IMR-90 (cell line): Measurements from ENCODE around the gene PTGES. TPM values are rescaled to one million over a fixed set of nuclear protein-coding genes. Genes with fewer than 3 reads are reported as not detected.

Source experiments
- ATAC-seq: fragments of 200-7000 bp; cut with Tn5 transposase; 2 replicates; pipeline ENCODE4 v1.9.1; 2020; ENCODE audit warnings: low read depth, mild to moderate bottlenecking, moderate library complexity
- BruUV-seq: library from RNA; stranded (reverse); fragments of 400-500 nt; replicated peaks from 2 replicates; lab custom pipeline; 2021; lab: Mats Ljungman, UMichigan
- CTCF ChIA-PET: fragments of 300-600 bp; formaldehyde crosslinking; extraction: SDS; loops from one replicate; lab custom pipeline; 2021; ENCODE audit warnings: antibody characterized with exemption; lab: Yijun Ruan, JAX
- POLR2A ChIA-PET: fragments of 300-600 bp; sonication (Branson Sonifier 250); formaldehyde crosslinking; loops from one replicate; lab custom pipeline; 2022; ENCODE audit warnings: antibody characterized with exemption; ENCODE audit not compliant: unreplicated experiment; lab: Charles Lee
- DNase-seq: peaks from one replicate; pipeline ENCODE4 v3.0.0; 2013
- H2AFZ ChIP-seq: replicated peaks from 2 replicates; pipeline ENCODE3; 2013; ENCODE audit warnings: low read length, mild to moderate bottlenecking; ENCODE audit not compliant: poor library complexity
- H2AK5ac ChIP-seq: 2 replicates; pipeline ENCODE4 v1.6.1; 2013; ENCODE audit warnings: low read depth, low read length, inconsistent platforms
- H2AK9ac ChIP-seq: replicated peaks from 2 replicates; pipeline ENCODE3; 2013; ENCODE audit warnings: mild to moderate bottlenecking, low read depth, low read length, moderate library complexity; ENCODE audit not compliant: poor library complexity
- H2BK120ac ChIP-seq: 2 replicates; pipeline ENCODE4 v1.6.1; 2013; ENCODE audit warnings: low read depth, low read length, inconsistent platforms
- H2BK15ac ChIP-seq: 3 replicates; pipeline ENCODE4 v1.6.1; 2013; ENCODE audit warnings: low read depth, low read length, inconsistent platforms
- H2BK20ac ChIP-seq: 2 replicates; pipeline ENCODE4 v1.6.1; 2013; ENCODE audit warnings: low read depth, mild to moderate bottlenecking, inconsistent platforms, low read length, moderate library complexity
- H2BK5ac ChIP-seq: 2 replicates; pipeline ENCODE4 v1.6.1; 2013; ENCODE audit warnings: mild to moderate bottlenecking, low read depth, low read length, inconsistent platforms; ENCODE audit not compliant: poor library complexity, severe bottlenecking
- H3K14ac ChIP-seq: replicated peaks from 2 replicates; pipeline ENCODE4 v1.6.1; 2013; ENCODE audit warnings: low read depth, low read length, inconsistent platforms
- H3K18ac ChIP-seq: 2 replicates; pipeline ENCODE4 v1.6.1; 2013; ENCODE audit warnings: low read depth, low read length, control low read depth
- H3K23ac ChIP-seq: 2 replicates; pipeline ENCODE4 v1.6.1; 2013; ENCODE audit warnings: low read depth, low read length, inconsistent platforms
- H3K27ac ChIP-seq: 2 replicates; pipeline ENCODE4 v1.5.1; 2013; ENCODE audit warnings: mild to moderate bottlenecking, control low read depth, low read length; ENCODE audit not compliant: insufficient read depth
- H3K27me3 ChIP-seq: 2 replicates; pipeline ENCODE4 v1.6.1; 2013; ENCODE audit warnings: low read length; ENCODE audit not compliant: control insufficient read depth, insufficient read depth
- H3K36me3 ChIP-seq: 2 replicates; pipeline ENCODE4 v1.6.1; 2013; ENCODE audit warnings: low read length, mixed read lengths; ENCODE audit not compliant: control insufficient read depth, insufficient read depth
- H3K4ac ChIP-seq: 2 replicates; pipeline ENCODE4 v1.6.1; 2013; ENCODE audit warnings: low read depth, low read length, inconsistent platforms
- H3K4me1 ChIP-seq: 2 replicates; pipeline ENCODE4 v1.6.1; 2013; ENCODE audit warnings: low read length, mixed read lengths; ENCODE audit not compliant: control insufficient read depth, insufficient read depth
- H3K4me2 ChIP-seq: 2 replicates; pipeline ENCODE4 v1.6.1; 2013; ENCODE audit warnings: low read depth, mild to moderate bottlenecking, control low read depth, low read length, moderate library complexity
- H3K4me3 ChIP-seq: 2 replicates; pipeline ENCODE4 v1.5.1; 2013; ENCODE audit warnings: low read depth, mild to moderate bottlenecking, control low read depth, low read length, moderate library complexity; ENCODE audit not compliant: insufficient read depth
- H3K56ac ChIP-seq: 2 replicates; pipeline ENCODE4 v1.6.1; 2013; ENCODE audit warnings: low read length, inconsistent platforms; ENCODE audit not compliant: insufficient read depth; ENCODE audit errors: extremely low read depth
- H3K79me1 ChIP-seq, 2 experiments: 2 replicates each; pipeline ENCODE4 v1.6.1; 2013; ENCODE audit warnings: low read length in 2 of 2, inconsistent platforms in 1 of 2, low read depth in 1 of 2
- H3K9ac ChIP-seq: 2 replicates; pipeline ENCODE4 v1.6.1; 2013; ENCODE audit warnings: low read depth, low read length, control low read depth
- H3K9me1 ChIP-seq: 2 replicates; pipeline ENCODE4 v1.6.1; 2013; ENCODE audit warnings: low read length, inconsistent platforms; ENCODE audit not compliant: insufficient read depth
- H3K9me3 ChIP-seq: 2 replicates; pipeline ENCODE4 v1.6.1; 2013; ENCODE audit warnings: low read length; ENCODE audit not compliant: control insufficient read depth, insufficient read depth
- H4K20me1 ChIP-seq: 2 replicates; pipeline ENCODE4 v1.6.1; 2013; ENCODE audit warnings: low read length, inconsistent platforms; ENCODE audit not compliant: insufficient read depth
- H4K5ac ChIP-seq: 2 replicates; pipeline ENCODE4 v1.6.1; 2013; ENCODE audit warnings: mild to moderate bottlenecking, low read depth, low read length, control low read depth
- H4K8ac ChIP-seq, 2 experiments: 2 replicates each; pipeline ENCODE4 v1.6.1; 2013; ENCODE audit warnings: low read depth in 2 of 2, low read length in 2 of 2, control low read depth in 1 of 2, inconsistent platforms in 1 of 2
- H4K91ac ChIP-seq: 2 replicates; pipeline ENCODE4 v1.6.1; 2013; ENCODE audit warnings: low read depth, low read length, inconsistent platforms; ENCODE audit not compliant: insufficient read depth
- BHLHE40 ChIP-seq: fragments of 150-350 bp; IDR thresholded peaks from 2 replicates; pipeline ENCODE4 v1.6.1; 2016; ENCODE audit warnings: mild to moderate bottlenecking, low read depth, low read length
- CEBPB ChIP-seq: IDR thresholded peaks from 2 replicates; pipeline ENCODE4 v1.6.1; 2012; ENCODE audit warnings: low read depth, low read length, improper control_type of control experiment
- CHD1 ChIP-seq: IDR thresholded peaks from 2 replicates; pipeline ENCODE4 v1.6.1; 2012; ENCODE audit warnings: low read depth, low read length, improper control_type of control experiment
- CTCF ChIP-seq: conservative IDR thresholded peaks from 2 replicates; pipeline ENCODE4 v1.5.1; 2012; ENCODE audit warnings: mild to moderate bottlenecking, low read depth, low read length, improper control_type of control experiment
- ELK1 ChIP-seq: fragments of 150-350 bp; IDR thresholded peaks from 2 replicates; pipeline ENCODE4 v1.6.1; 2016; ENCODE audit warnings: low read depth, mild to moderate bottlenecking, low read length, moderate library complexity, borderline replicate concordance
- FOS ChIP-seq: fragments of 150-350 bp; IDR thresholded peaks from 2 replicates; pipeline ENCODE4 v1.6.1; 2016; ENCODE audit warnings: low read depth, low read length
- MAFK ChIP-seq: IDR thresholded peaks from 2 replicates; pipeline ENCODE4 v1.6.1; 2012; ENCODE audit warnings: low read depth, low read length, improper control_type of control experiment
- MAZ ChIP-seq: IDR thresholded peaks from 2 replicates; pipeline ENCODE4 v1.6.1; 2012; ENCODE audit warnings: low read depth, mild to moderate bottlenecking, low read length, improper control_type of control experiment, moderate library complexity, borderline replicate concordance
- MXI1 ChIP-seq: IDR thresholded peaks from 2 replicates; pipeline ENCODE4 v1.6.1; 2012; ENCODE audit warnings: low read depth, mild to moderate bottlenecking, low read length, moderate library complexity, borderline replicate concordance
- NFE2L2 ChIP-seq: fragments of 150-350 bp; IDR thresholded peaks from 2 replicates; pipeline ENCODE4 v1.6.1; 2016; ENCODE audit warnings: low read depth, mild to moderate bottlenecking, low read length
- POLR2A ChIP-seq: IDR thresholded peaks from 2 replicates; pipeline ENCODE4 v1.6.1; 2012; ENCODE audit warnings: mild to moderate bottlenecking, low read depth, low read length
- RAD21 ChIP-seq: IDR thresholded peaks from 2 replicates; pipeline ENCODE4 v1.6.1; 2012; ENCODE audit warnings: low read length, improper control_type of control experiment
- RCOR1 ChIP-seq: IDR thresholded peaks from 2 replicates; pipeline ENCODE4 v1.6.1; 2012; ENCODE audit warnings: mild to moderate bottlenecking, low read length, improper control_type of control experiment; ENCODE audit not compliant: insufficient replicate concordance
- RFX5 ChIP-seq: IDR thresholded peaks from 2 replicates; pipeline ENCODE4 v1.8.0; 2012; ENCODE audit warnings: low read depth, mild to moderate bottlenecking, low read length, moderate library complexity
- SMC3 ChIP-seq: fragments of 150-350 bp; IDR thresholded peaks from 2 replicates; pipeline ENCODE4 v1.6.1; 2016; ENCODE audit warnings: low read depth, mild to moderate bottlenecking, antibody characterized with exemption, low read length, moderate library complexity
- WGBS, 2 experiments: methylation state at CpG; one replicate each; pipeline versions ENCODE4 v1.1.5 to v1.1.7; 2013; ENCODE audit warnings: missing lambda C conversion rate in 2 of 2; ENCODE audit not compliant: insufficient read length in 1 of 2; ENCODE audit errors: extremely low coverage in 2 of 2; 5-methylcytosine and 5-hydroxymethylcytosine counted together
- dilution Hi-C: fragments of 300-500 bp; cut with HindIII; formaldehyde crosslinking; loops from one replicate; pipeline ENCODE4 v1.14.3; 2018; ENCODE audit warnings: low sequenced_read_pairs; ENCODE audit not compliant: unreplicated experiment
- in situ Hi-C: fragments of 300-500 bp; cut with MboI; formaldehyde crosslinking; loops from 3 replicates; pipeline ENCODE4 v1.14.3; 2019; ENCODE audit warnings: low sequenced_read_pairs, inconsistent platforms, mixed read lengths
- intact Hi-C: fragments of 100-400 bp; cut with micrococcal nuclease; formaldehyde crosslinking; loops from 2 replicates; pipeline ENCODE4 v1.10.0; 2022
- polyA plus RNA-seq, 3 experiments: library from polyadenylated mRNA; depleted of rRNA; stranded (reverse); fragments of >200 nt; gene quantifications; 2 replicates each; pipeline ENCODE4 v1.2.3, GENCODE V29; 2012; ENCODE audit warnings: low replicate concordance in 1 of 3
- total RNA-seq: library from RNA; depleted of rRNA; stranded (reverse); fragments of >200 nt; gene quantifications from 2 replicates; pipeline ENCODE4 v1.2.3, GENCODE V29; 2012

The PTGES gene
- total and polyA plus RNA-seq, 2 of the 4 experiments (the other 2 are of a cell fraction), result 3.2 to 6.3 TPM

- intact Hi-C loops, result no loop called here
- H3K14ac ChIP-seq, result 0 out of 2 replicates have a peak overlapping the region, but pooled peaks have one; percentile 52
- H3K4me3 ChIP-seq, result no peak overlapping the region
- H3K27me3 ChIP-seq, result no peaks in the 10 kb centered on the region
- peaks cover 10% of the 10 kb centered on the region for H3K36me3 ChIP-seq
- no peak overlapping the region for H2AK9ac ChIP-seq
- H3K4me1 ChIP-seq, result peaks cover 41% of the 10 kb centered on the region
- DNase-seq, result peak; percentile 16
- ChIA-PET CTCF (no interaction called here), POLR2A (no interaction called here)
- peaks cover 24% of the 10 kb centered on the region for H3K9me1 ChIP-seq
- H3K23ac ChIP-seq, result peak overlapping the region; percentile 68; the same call in 1 of the 2 replicates
- H4K5ac ChIP-seq, result peak overlapping the region; percentile 19; the same call in 1 of the 2 replicates
- WGBS, 2 experiments, result no CpG with 5 or more reads among the region's 5 CpGs
- TF ChIP-seq NFE2L2 (no peak), SMC3 (no peak), MXI1 (no peak), MAFK (no peak), RFX5 (no peak), POLR2A (no peak), CEBPB (no peak), ELK1 (no peak), FOS (no peak), BHLHE40 (no peak), RAD21 (no peak), CHD1 (no peak), CTCF (no peak), RCOR1 (no peak), MAZ (no peak)
- peak overlapping the region; percentile 48 for H4K91ac ChIP-seq
- peak overlapping the region; percentile 7 to 15; a peak in 1 of 4 replicates for H4K8ac ChIP-seq
- H3K56ac ChIP-seq, result no peak overlapping the region
- H3K4me2 ChIP-seq, result no peak overlapping the region
- dilution Hi-C loops, result no loop called here
- H2BK15ac ChIP-seq, result peak overlapping the region; percentile 29; the same call in 1 of the 3 replicates
- peak overlapping the region; percentile 3; the same call in 1 of the 2 replicates for H2BK20ac ChIP-seq
- H3K79me1 ChIP-seq, result peaks cover 43 to 83% of the 10 kb centered on the region in 2 experiments
- BruUV-seq, result no TSS peak
- no peak overlapping the region for H2BK5ac ChIP-seq
- H3K18ac ChIP-seq, result no peak overlapping the region
- H2AK5ac ChIP-seq, result peak overlapping the region; percentile 90; the same call in 1 of the 2 replicates
- H3K27ac ChIP-seq, result 0 out of 2 replicates have a peak overlapping the region, but pooled peaks have one; percentile 21
- peak overlapping the region; percentile 67 for H2BK120ac ChIP-seq
- no peaks in the 10 kb centered on the region for H3K9me3 ChIP-seq
- H3K4ac ChIP-seq, result peak overlapping the region; percentile 38
- ATAC-seq, result no peak
- H2AFZ ChIP-seq, result no peak overlapping the region
- in situ Hi-C loops, result no loop called here
- H4K20me1 ChIP-seq, result no peaks in the 10 kb centered on the region
- H3K9ac ChIP-seq, result no peak overlapping the region
These were observed 51.3 kb downstream of the PTGES start for GRCh38 chr9:129701549-129701948.
